GM12873 (cell line): ENCODE data around the gene TSHZ1.

ENCODE experiments used
- CTCF ChIP-seq: IDR thresholded peaks from 2 replicates; pipeline ENCODE4 v1.5.1; 2012; ENCODE audit warnings: low read depth, mild to moderate bottlenecking, moderate library complexity, low read length, control low read depth; ENCODE audit not compliant: insufficient read depth; ENCODE audit errors: missing control alignments

The TSHZ1 gene

GRCh38 chr18:75227535-75228296 is 17.1 kb downstream of the TSHZ1 start:
- TF ChIP-seq CTCF, result no peak

DNA sequence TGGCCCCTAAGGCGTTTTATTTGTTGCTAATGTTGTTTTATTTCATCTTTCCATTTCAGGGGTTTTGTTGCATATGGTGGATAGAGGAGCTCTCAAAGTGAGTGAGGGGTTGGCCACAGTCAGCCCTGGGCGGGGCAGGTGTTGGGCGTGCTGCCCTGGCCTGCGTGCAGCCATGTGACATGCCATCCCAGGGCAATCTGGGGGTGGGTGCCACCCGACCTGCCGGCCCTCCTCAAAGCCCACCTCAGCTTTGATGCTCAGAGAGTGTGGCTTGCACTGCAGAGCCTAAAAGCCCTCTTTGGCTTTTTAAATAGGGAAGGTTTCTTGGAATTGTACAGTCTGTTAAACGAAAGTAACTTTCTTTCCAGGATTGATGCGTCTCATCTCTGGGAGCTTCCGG is 18.4 kb downstream of the TSHZ1 start:
- TF ChIP-seq CTCF, result no peak

GRCh38 chr18:75229437-75229836 is 18.8 kb downstream of the TSHZ1 start:
- TF ChIP-seq CTCF, result no peak

- TF ChIP-seq CTCF, result no peak
These were observed 19.8 kb downstream of the TSHZ1 start for GRCh38 chr18:75230163-75231052.

DNA sequence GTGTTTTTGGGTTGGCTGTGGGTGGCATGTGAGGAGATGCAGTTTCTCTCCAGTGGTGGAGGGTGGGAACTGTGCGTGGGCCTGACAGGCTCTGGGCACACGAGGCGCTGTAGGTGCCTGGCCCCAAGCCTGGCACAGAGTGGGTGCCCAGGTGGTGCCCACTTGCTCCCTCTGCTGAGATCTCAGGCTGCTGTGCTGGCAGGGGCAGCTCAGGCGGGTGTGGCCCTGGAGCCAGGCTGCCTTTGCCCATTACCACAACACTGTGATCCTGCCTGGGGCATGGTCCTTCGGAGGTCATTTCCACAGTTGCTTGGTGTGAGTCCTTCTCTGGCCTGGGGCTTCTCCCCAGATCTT is 20.4 kb downstream of the TSHZ1 start:
- no peak for TF ChIP-seq CTCF

DNA sequence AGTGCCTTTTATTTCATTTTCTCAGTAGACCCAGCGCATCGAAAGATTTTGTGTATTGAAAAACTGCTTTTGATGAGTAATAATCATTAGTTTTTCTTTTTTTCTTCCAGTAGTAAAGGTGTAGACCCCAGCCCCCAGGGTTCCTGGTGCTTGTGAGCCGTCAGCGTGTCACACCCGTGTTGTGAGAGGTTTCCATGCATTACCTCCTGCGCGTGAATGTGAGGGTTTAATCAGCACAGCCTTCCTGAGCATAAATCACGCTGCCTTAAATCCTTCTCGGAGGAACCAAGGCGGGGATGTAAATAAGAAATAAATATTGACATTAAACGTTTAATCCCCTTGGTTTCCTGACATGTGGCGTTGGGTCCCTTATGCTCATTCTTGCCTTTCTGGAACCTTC is 24.3 kb downstream of the TSHZ1 start:
- TF ChIP-seq CTCF, result no peak

- TF ChIP-seq CTCF, result no peak
These were observed 25.3 kb downstream of the TSHZ1 start for GRCh38 chr18:75235896-75236295.
